ENCODE results near the gene IKBKE.

DNA sequence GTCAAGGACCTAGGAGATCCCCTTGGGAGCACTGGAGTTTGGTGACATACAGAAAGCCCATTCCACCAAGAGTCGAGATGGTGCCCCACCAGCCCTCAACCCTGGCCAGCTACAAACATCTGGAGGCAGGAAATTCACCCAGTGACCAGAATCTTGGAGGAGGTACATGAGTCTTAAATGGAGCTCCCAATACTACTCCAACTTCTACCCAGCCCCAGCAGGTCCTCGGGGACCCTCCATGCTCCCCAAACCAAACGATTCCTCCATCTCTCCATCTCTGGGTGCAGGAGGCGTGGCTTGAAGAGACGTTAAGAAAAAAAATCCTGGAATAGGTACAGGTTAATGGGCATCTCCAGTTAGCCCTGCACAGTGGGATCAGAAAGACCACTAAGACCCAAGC is 31.6 kb downstream of the IKBKE start:
- TF ChIP-seq RAD21 (IDR thresholded peaks at IDR 0.05; ENCODE audit: low read depth), result no peak
- no peak for TF ChIP-seq ZBTB33 (IDR thresholded peaks at IDR 0.05; ENCODE audit: extremely low read depth, insufficient replicate concordance, low read length)
- TF ChIP-seq, protein P1, sequence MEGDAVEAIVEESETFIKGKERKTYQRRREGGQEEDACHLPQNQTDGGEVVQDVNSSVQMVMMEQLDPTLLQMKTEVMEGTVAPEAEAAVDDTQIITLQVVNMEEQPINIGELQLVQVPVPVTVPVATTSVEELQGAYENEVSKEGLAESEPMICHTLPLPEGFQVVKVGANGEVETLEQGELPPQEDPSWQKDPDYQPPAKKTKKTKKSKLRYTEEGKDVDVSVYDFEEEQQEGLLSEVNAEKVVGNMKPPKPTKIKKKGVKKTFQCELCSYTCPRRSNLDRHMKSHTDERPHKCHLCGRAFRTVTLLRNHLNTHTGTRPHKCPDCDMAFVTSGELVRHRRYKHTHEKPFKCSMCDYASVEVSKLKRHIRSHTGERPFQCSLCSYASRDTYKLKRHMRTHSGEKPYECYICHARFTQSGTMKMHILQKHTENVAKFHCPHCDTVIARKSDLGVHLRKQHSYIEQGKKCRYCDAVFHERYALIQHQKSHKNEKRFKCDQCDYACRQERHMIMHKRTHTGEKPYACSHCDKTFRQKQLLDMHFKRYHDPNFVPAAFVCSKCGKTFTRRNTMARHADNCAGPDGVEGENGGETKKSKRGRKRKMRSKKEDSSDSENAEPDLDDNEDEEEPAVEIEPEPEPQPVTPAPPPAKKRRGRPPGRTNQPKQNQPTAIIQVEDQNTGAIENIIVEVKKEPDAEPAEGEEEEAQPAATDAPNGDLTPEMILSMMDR (IDR thresholded peaks at IDR 0.05 in 2 of 3, conservative IDR thresholded peaks at IDR 0.05 in 1 of 3; ENCODE audit: borderline replicate concordance in 1 of 3, insufficient read depth in 1 of 3, low read depth in 2 of 3, low read length in 2 of 3), result no peak
- TF ChIP-seq CBX3 (IDR thresholded peaks at IDR 0.05; ENCODE audit: low read depth), result no peak
- TF ChIP-seq POLR2A (IDR thresholded peaks at IDR 0.05; ENCODE audit: borderline replicate concordance, extremely low read depth, insufficient read depth, insufficient read length), result no peak
- TF ChIP-seq POLR2AphosphoS5 (IDR thresholded peaks at IDR 0.05; ENCODE audit: low read depth, low read length), result no peak
- no peak for TF ChIP-seq ZNF274 (IDR thresholded peaks at IDR 0.05; ENCODE audit: low read depth, low read length)
- no peak for TF ChIP-seq ELF1 (IDR thresholded peaks at IDR 0.05; ENCODE audit: borderline replicate concordance, low read depth)
- TF ChIP-seq EZH2phosphoT487 (IDR thresholded peaks at IDR 0.05; ENCODE audit: borderline replicate concordance), result no peak
- TF ChIP-seq MAX (IDR thresholded peaks at IDR 0.05), result no peak
- no peak for TF ChIP-seq EZH2 (IDR thresholded peaks at IDR 0.05)
- TF ChIP-seq CEBPB (IDR thresholded peaks at IDR 0.05; ENCODE audit: low read depth), result no peak
- TF ChIP-seq SP1 (IDR thresholded peaks at IDR 0.05; ENCODE audit: low read depth), result no peak
- no peak for TF ChIP-seq YY1 (IDR thresholded peaks at IDR 0.05; ENCODE audit: extremely low read depth, insufficient replicate concordance, low read depth, low read length)
